Measurements from ENCODE around the gene RNF227. TPM values are rescaled to one million over a fixed set of nuclear protein-coding genes. Genes with fewer than 3 reads are reported as not detected.
"Not testable (repeated sequence)": the region's sequence is repeated elsewhere in the genome, so short reads cannot be mapped to it uniquely, and the experiment has no call there.

RNF227 gene
- total RNA-seq, 2 experiments from 2014 or later, result 4.2 TPM

- Mint-ChIP-seq H3K27ac (no peak overlapping the region), H3K27me3 (ENCODE audit: low read depth) (no peaks in the 10 kb centered on the region), H3K36me3 (ENCODE audit: low read depth) (peaks cover 4% of the 10 kb centered on the region), H3K9me3 (ENCODE audit: insufficient read depth) (no peaks in the 10 kb centered on the region), H3K4me1 (ENCODE audit: low read depth) (no peaks in the 10 kb centered on the region), H3K4me3 (no peak overlapping the region)
- ChIA-PET POLR2A (no interaction called here), CTCF (no interaction called here)
- ATAC-seq (no peak), DNase-seq (no peak)
Measured at GRCh38 chr17:7880076-7880868, 35.8 kb downstream of the RNF227 start.

- CTCF ChIA-PET, result interaction anchor here (0.7 to 0.8 kb wide), 2 partner anchors 16 to 112 kb away, joined by 3 read pairs; no protein-coding TSS in a partner anchor
- H3K4me1 Mint-ChIP-seq (ENCODE audit: low read depth), result no peaks in the 10 kb centered on the region
Measured at GRCh38 chr17:7878234-7878633, 37.9 kb downstream of the RNF227 start.

GRCh38 chr17:7875804-7876370 lies 40.2 kb downstream of the RNF227 start:
- ATAC-seq, result no peak
- no peak for DNase-seq
- Mint-ChIP-seq H3K4me1 (ENCODE audit: low read depth) (peaks cover 3% of the 10 kb centered on the region), H3K9me3 (ENCODE audit: insufficient read depth) (no peaks in the 10 kb centered on the region), H3K27me3 (ENCODE audit: low read depth) (no peaks in the 10 kb centered on the region), H3K36me3 (ENCODE audit: low read depth) (peaks cover 18% of the 10 kb centered on the region), H3K4me3 (no peak overlapping the region), H3K27ac (no peak overlapping the region)
- POLR2A ChIA-PET, result no interaction called here
- CTCF ChIA-PET, result interaction anchor here (0.9 to 3.0 kb wide), 4 partner anchors 13 to 114 kb away, joined by 3 to 14 read pairs (median 4); no protein-coding TSS in a partner anchor

More at GRCh38 chr17:7878234-7878633, 37.9 kb downstream of the RNF227 start:
- DNase-seq (no peak), ATAC-seq (no peak)
- Mint-ChIP-seq H3K4me3 (no peak overlapping the region), H3K9me3 (ENCODE audit: insufficient read depth) (no peaks in the 10 kb centered on the region), H3K27me3 (ENCODE audit: low read depth) (no peaks in the 10 kb centered on the region), H3K36me3 (ENCODE audit: low read depth) (peaks cover 9% of the 10 kb centered on the region), H3K27ac (no peak overlapping the region)
- POLR2A ChIA-PET, result interaction anchor here (0.6 kb wide), 1 partner anchor 329 kb away, joined by 4 read pairs; no protein-coding TSS in a partner anchor

GRCh38 chr17:7873051-7873450 lies 43.0 kb downstream of the RNF227 start:
- Mint-ChIP-seq H3K27me3 (ENCODE audit: low read depth) (no peaks in the 10 kb centered on the region), H3K27ac (no peak overlapping the region), H3K36me3 (ENCODE audit: low read depth) (peaks cover 22% of the 10 kb centered on the region), H3K4me3 (no peak overlapping the region), H3K9me3 (ENCODE audit: insufficient read depth) (no peaks in the 10 kb centered on the region), H3K4me1 (ENCODE audit: low read depth) (peaks cover 19% of the 10 kb centered on the region)
- ATAC-seq, result no peak
- DNase-seq, result no peak
- POLR2A ChIA-PET, result interaction anchor here (1.1 kb wide), 1 partner anchor 14 kb away, joined by 3 read pairs; no protein-coding TSS in a partner anchor
- CTCF ChIA-PET, result interaction anchor here (1.4 to 1.7 kb wide), 2 partner anchors 9 to 11 kb away, joined by 4 to 6 read pairs; no protein-coding TSS in a partner anchor

- no peaks in the 10 kb centered on the region for H3K27me3 Mint-ChIP-seq (ENCODE audit: low read depth)
- POLR2A ChIA-PET, result interaction anchor here (1.0 to 2.2 kb wide), 3 partner anchors 18 to 63 kb away, joined by 3 to 9 read pairs (median 4); no protein-coding TSS in a partner anchor
- DNase-seq (peak; percentile 65), ATAC-seq (peak; percentile 89)
- CTCF ChIA-PET, result interaction anchor here (0.6 to 14.5 kb wide), 14 partner anchors 11 to 206 kb away, joined by 3 to 201 read pairs (median 5); partner anchors contain the start of gene NAA38
- H3K4me3 Mint-ChIP-seq, result peak overlapping the region; percentile 63
- peak overlapping the region; percentile 81 for H3K27ac Mint-ChIP-seq
- peaks cover 36% of the 10 kb centered on the region for H3K4me1 Mint-ChIP-seq (ENCODE audit: low read depth)
- H3K9me3 Mint-ChIP-seq (ENCODE audit: insufficient read depth), result no peaks in the 10 kb centered on the region
- peaks cover 36% of the 10 kb centered on the region for H3K36me3 Mint-ChIP-seq (ENCODE audit: low read depth)
Measured at GRCh38 chr17:7867881-7868329, 48.2 kb downstream of the RNF227 start.

GRCh38 chr17:7864995-7865650 lies 51.0 kb downstream of the RNF227 start:
- CTCF ChIA-PET, result interaction anchor here (1.5 to 14.5 kb wide), 8 partner anchors 8 to 177 kb away, joined by 5 to 201 read pairs (median 8); partner anchors contain the start of genes CYB5D1 and NAA38
- ATAC-seq, result no peak

GRCh38 chr17:7864384-7864783 lies 51.7 kb downstream of the RNF227 start:
- not testable (repeated sequence) for H3K4me3 Mint-ChIP-seq; DNase-seq; H3K27ac Mint-ChIP-seq; H3K9me3 Mint-ChIP-seq (ENCODE audit: insufficient read depth); ATAC-seq; H3K27me3 Mint-ChIP-seq (ENCODE audit: low read depth)
- POLR2A ChIA-PET, result interaction anchor here (0.7 to 1.2 kb wide), 3 partner anchors 19 to 22 kb away, joined by 3 to 4 read pairs (median 3); no protein-coding TSS in a partner anchor
- CTCF ChIA-PET, result interaction anchor here (1.0 to 14.5 kb wide), 13 partner anchors 9 to 177 kb away, joined by 3 to 201 read pairs (median 6); partner anchors contain the start of gene CHD3
- peaks cover 37% of the 10 kb centered on the region for H3K36me3 Mint-ChIP-seq (ENCODE audit: low read depth)
- peaks cover 33% of the 10 kb centered on the region for H3K4me1 Mint-ChIP-seq (ENCODE audit: low read depth)

More at GRCh38 chr17:7864995-7865650, 51.0 kb downstream of the RNF227 start:
- Mint-ChIP-seq H3K27ac (no peak overlapping the region), H3K9me3 (ENCODE audit: insufficient read depth) (no peaks in the 10 kb centered on the region), H3K27me3 (ENCODE audit: low read depth) (no peaks in the 10 kb centered on the region), H3K36me3 (ENCODE audit: low read depth) (peaks cover 34% of the 10 kb centered on the region), H3K4me3 (no peak overlapping the region), H3K4me1 (ENCODE audit: low read depth) (peaks cover 36% of the 10 kb centered on the region)
- POLR2A ChIA-PET, result interaction anchor here (1.2 kb wide), 1 partner anchor 23 kb away, joined by 3 read pairs; no protein-coding TSS in a partner anchor
- no peak for DNase-seq

Other genes starting within 250 kb of the RNF227 start
- gene TP53, start 228.8 kb downstream of the RNF227 start, total RNA-seq, result 100 to 1,000 TPM; 131 to 136 TPM
- 10 to 100 TPM; 27.1 to 29.3 TPM for gene WRAP53, start 227.8 kb downstream of the RNF227 start, total RNA-seq
- gene EFNB3, start 211.1 kb downstream of the RNF227 start, total RNA-seq, result not detected
- gene DNAH2, start 198.5 kb downstream of the RNF227 start, total RNA-seq, result not detected
- 10 to 100 TPM; 12.4 to 12.6 TPM for gene KDM6B, start 82.1 kb downstream of the RNF227 start, total RNA-seq
- gene TMEM88, start 61.2 kb downstream of the RNF227 start, total RNA-seq, result 1 to 10 TPM in 1 of 2 experiments, under 1 TPM in 1; 0.87 to 1.2 TPM
- gene NAA38, start 58.7 kb downstream of the RNF227 start, total RNA-seq, result 10 to 100 TPM; 92.7 to 93.1 TPM
- 10 to 100 TPM in 1 of 2 experiments, 1 to 10 TPM in 1; 9.8 to 11.2 TPM for gene CYB5D1, start 58.3 kb downstream of the RNF227 start, total RNA-seq
- gene CHD3, start 27.5 kb downstream of the RNF227 start, total RNA-seq, result 100 to 1,000 TPM; 125 to 129 TPM
- gene KCNAB3, start 13.6 kb upstream of the RNF227 start, total RNA-seq, result 10 to 100 TPM in 1 of 2 experiments, 1 to 10 TPM in 1; 8.8 to 10.3 TPM
- 100 to 1,000 TPM; 248 to 278 TPM for gene TRAPPC1, start 15.7 kb upstream of the RNF227 start, total RNA-seq
- gene CNTROB, start 15.9 kb upstream of the RNF227 start, total RNA-seq, result 10 to 100 TPM; 66.7 to 76.5 TPM
- gene GUCY2D, start 86.3 kb upstream of the RNF227 start, total RNA-seq, result not detected
- not detected for gene ALOX15B, start 122.8 kb upstream of the RNF227 start, total RNA-seq
- gene ALOX12B, start 171.4 kb upstream of the RNF227 start, total RNA-seq, result under 1 TPM; 0.26 to 0.47 TPM
- gene ALOXE3, start 202.2 kb upstream of the RNF227 start, total RNA-seq, result not detected
- under 1 TPM in 1 of 2 experiments, not detected in 1; 0.29 TPM for gene HES7, start 207.8 kb upstream of the RNF227 start, total RNA-seq
- 10 to 100 TPM; 35.0 to 38.1 TPM for gene PER1, start 236.1 kb upstream of the RNF227 start, total RNA-seq
- 10 to 100 TPM; 56.3 to 56.7 TPM for gene VAMP2, start 246.7 kb upstream of the RNF227 start, total RNA-seq